HG03558 (cell line): ENCODE results near the gene RALA.
"Not testable (repeated sequence)": the region's sequence is repeated elsewhere in the genome, so short reads cannot be mapped to it uniquely, and the experiment has no call there.

ENCODE experiments used
- ATAC-seq: cut with Tn5 transposase; IDR thresholded peaks from one replicate; pipeline ENCODE4 v1.9.1; 2021; ENCODE audit warnings: moderate number of reproducible peaks; ENCODE audit not compliant: unreplicated experiment; ENCODE audit errors: extremely low read depth

Gene RALA

GRCh38 chr7:39714447-39715091 is 91.2 kb downstream of the RALA start:
- no peak for ATAC-seq

- no peak for ATAC-seq
Measured at GRCh38 chr7:39720586-39720985, 97.2 kb downstream of the RALA start.

DNA sequence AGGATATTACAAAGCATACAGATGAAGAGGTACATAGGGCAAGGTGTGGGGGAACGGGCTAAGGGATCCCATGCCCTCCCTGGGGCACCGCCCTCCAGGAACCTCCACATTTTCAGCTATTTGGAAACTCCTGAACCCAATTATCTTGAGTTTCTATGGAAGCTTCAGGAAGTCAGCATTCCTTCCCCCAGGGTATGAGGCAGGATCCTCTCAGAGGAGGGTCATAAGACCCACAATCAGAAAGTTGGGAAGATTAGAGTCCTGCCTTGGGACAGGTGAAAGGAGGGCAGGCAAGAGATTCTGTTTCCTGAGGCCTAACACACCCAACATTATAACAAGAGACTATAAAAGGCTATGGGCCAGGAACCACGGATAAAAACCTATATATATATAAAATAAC is 98.0 kb downstream of the RALA start:
- no peak for ATAC-seq

DNA sequence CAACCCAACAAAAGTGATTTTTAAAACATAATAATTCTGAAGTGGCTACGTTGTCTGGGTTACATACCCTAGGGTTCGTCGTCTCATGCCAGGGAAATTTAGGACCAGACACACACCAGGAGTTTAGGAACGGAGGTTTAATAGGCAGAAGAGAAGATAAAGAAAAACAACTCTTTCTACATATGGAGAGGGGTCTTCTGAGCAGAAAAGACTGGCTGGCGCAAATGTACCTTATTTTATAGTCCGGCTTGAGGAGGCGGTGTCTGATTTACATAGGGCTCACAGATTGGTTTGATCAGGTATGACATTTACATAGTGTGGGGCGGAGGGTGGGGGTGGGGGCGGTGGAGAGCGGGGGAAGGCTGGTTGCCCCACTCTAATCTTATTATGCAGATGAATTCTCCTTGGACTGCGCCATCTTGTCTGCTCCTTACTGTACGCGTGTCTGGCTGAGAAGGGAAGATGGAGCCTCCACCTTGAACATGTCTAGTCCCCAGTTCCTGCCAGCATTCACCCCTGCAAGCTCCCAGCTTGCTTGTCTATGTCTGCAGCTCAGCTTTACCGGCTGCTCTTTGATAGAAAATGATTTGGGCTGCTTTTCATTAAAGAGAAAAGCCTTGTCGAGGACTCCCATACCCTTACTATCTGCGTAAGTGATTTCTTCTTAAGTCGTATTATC is 98.7 kb downstream of the RALA start:
- no peak for ATAC-seq

GRCh38 chr7:39727231-39728012 is 104.0 kb downstream of the RALA start:
- no peak for ATAC-seq

- peak; percentile 84 for ATAC-seq
Measured at GRCh38 chr7:39732837-39733804, 109.7 kb downstream of the RALA start.

- ATAC-seq = no peak
Measured at GRCh38 chr7:39733881-39734632, 110.7 kb downstream of the RALA start.

- no peak for ATAC-seq
Measured at GRCh38 chr7:39734633-39735004, 111.2 kb downstream of the RALA start.

- ATAC-seq = no peak
Measured at GRCh38 chr7:39735903-39736302, 112.5 kb downstream of the RALA start.

GRCh38 chr7:39741942-39742623 is 118.7 kb downstream of the RALA start:
- ATAC-seq = no peak

DNA sequence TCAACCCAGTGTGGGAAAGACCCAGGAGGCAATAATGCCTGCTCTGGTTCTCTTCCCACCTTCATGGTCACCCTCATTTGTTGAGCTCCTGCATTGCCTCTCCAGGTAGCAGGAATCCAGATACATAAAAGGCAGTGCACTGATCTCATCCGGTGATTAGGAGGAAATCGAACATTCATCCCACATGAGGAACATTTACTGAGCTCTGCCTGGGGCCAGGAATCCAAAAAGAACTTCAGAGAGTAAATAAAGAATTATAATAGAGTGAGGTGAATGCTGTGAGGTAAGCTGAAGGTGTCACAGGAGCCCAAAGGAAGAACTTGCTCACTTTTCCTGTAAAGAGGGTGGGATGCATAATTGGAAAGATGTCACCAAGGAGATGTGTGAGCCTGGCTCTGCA is 121.2 kb downstream of the RALA start:
- ATAC-seq = no peak

DNA sequence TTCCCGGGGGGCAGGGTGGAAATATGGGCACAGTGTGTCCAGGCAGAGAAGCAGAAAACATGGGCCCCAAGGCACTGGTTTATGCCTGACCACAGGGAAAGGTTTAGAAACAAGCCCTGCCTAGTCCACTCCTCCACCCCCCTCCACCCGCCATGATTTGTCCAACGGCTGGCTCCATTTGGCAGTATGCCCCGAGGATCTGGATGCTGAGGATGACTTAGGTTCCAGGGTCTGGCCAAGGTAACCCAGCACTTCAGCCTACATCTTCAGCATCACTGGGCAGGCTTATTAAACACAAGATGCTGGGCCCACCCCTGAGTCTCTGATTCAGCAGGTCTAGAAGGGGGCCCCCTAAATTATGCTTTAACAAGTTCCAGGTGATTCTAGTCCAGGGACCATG is 121.9 kb downstream of the RALA start:
- no peak for ATAC-seq

DNA sequence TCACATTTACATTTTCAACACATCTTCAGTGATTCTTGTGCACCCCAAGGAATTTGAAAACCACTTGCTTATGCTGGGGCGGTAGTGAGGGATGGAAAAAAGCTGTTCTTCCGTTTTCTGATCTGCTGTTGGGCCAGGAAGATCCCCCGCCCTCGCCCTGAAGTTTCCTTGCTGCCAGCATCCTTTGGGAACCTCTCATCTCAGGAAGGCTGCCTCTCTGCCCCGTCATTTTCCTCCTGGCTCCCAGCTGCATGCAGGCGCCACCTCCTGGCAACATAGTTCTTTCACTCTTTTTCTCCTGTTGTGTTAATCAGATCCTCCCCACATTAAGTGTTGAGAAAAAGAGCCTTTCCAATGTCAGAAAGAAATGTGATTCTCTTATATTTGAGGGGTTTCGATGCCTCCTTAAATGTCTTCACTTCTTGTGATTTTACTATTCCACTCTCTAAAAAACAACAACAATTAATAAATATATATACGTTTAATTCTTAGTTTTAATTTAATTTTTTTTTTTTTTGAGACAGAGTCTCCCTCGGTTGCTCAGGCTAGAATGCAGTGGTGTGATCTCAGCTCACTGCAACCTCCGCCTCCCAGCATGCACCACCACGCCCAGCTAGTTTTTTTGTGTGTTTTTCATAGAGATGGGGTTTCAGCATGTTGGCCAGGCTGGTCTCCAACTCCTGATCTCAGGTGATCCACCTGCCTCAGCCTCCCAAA is 122.9 kb downstream of the RALA start:
- no peak for ATAC-seq

DNA sequence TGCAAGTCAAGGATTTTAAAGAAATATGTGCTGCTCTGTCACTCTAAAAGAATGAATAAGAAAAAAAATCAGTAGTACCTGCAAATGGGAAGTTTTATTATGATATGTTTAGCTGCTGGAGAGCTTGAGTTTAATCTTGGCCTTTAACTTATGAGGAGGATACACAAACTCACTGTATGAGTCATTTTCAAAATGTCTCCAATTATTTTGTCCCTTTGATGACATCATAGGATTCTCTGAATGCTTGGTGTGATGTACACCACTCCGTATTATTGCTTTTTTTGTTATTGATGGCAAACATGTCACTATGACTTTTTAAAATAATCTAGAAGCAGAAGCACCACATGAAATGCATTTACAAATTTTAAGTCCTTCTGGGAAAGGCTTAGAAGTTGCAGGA is 125.8 kb downstream of the RALA start:
- ATAC-seq = no peak

- ATAC-seq = no peak
Measured at GRCh38 chr7:39749717-39750116, 126.3 kb downstream of the RALA start.

GRCh38 chr7:39750253-39751077 is 127.1 kb downstream of the RALA start:
- ATAC-seq = no peak

GRCh38 chr7:39753237-39753636 is 129.9 kb downstream of the RALA start:
- ATAC-seq = not testable (repeated sequence)
